Suprapubic skin (tissue), 3 donors: Measurements from ENCODE around the gene PRR20E.
"Not testable (repeated sequence)": the region's sequence is repeated elsewhere in the genome, so short reads cannot be mapped to it uniquely, and the experiment has no call there.

Source experiments
- CTCF ChIP-seq, 2 donors: fragments of 200-600 bp in 1 of 2; fragments of 450-650 bp in 1 of 2; sonication (generic) in 1 of 2; IDR thresholded peaks; one replicate each; pipeline ENCODE4 v1.5.1; 2016 to 2019; ENCODE audit warnings: antibody characterized with exemption in 2 of 2, mild to moderate bottlenecking in 1 of 2, moderate library complexity in 1 of 2
- POLR2A ChIP-seq, 2 donors: fragments of 450-650 bp; IDR thresholded peaks; one replicate each; pipeline ENCODE4 v1.6.1; 2017; ENCODE audit warnings: antibody characterized with exemption in 2 of 2, mild to moderate bottlenecking in 2 of 2, moderate library complexity in 2 of 2

GRCh38 chr13:57147188-57147587 lies 19.8 kb upstream of the PRR20E start, which contains the start of gene PRR20B:
- TF ChIP-seq CTCF, POLR2A (IDR thresholded peaks at IDR 0.05): not testable (repeated sequence)
